Thoracic aorta (tissue), 2 donors: ENCODE measurements around the gene GAS6. TPM values are rescaled to one million over a fixed set of nuclear protein-coding genes. Genes with fewer than 3 reads are reported as not detected.

Source experiments
- ATAC-seq: fragments of 150-250 bp; one replicate; pipeline ENCODE4 v1.8.0; 2017; ENCODE audit warnings: low read depth; ENCODE audit not compliant: insufficient number of reproducible peaks, low FRiP score
- DNase-seq: peaks from one replicate; pipeline ENCODE4 v3.0.0-alpha.2; 2020; ENCODE audit warnings: low spot score
- H3K27ac ChIP-seq, 2 donors: fragments of 200-600 bp; sonication (generic); 1 replicate in 1 of 2; 2 replicates in 1 of 2; pipeline ENCODE4 v1.5.1; 2016; ENCODE audit warnings: mild to moderate bottlenecking in 2 of 2, moderate library complexity in 2 of 2
- H3K27me3 ChIP-seq: fragments of 200-600 bp; sonication (generic); replicated peaks from 2 replicates; pipeline ENCODE4 v1.6.0; 2016; ENCODE audit warnings: mild to moderate bottlenecking; ENCODE audit not compliant: insufficient read depth
- H3K36me3 ChIP-seq: fragments of 200-600 bp; sonication (generic); one replicate; pipeline ENCODE4 v1.5.1; 2016
- H3K4me1 ChIP-seq, 2 donors: fragments of 200-600 bp; sonication (generic); 1 replicate in 1 of 2; 2 replicates in 1 of 2; pipeline versions ENCODE4 v1.5.1 to v1.6.0; 2016; ENCODE audit warnings: low read depth in 2 of 2, mild to moderate bottlenecking in 1 of 2; ENCODE audit not compliant: control insufficient read depth in 1 of 2
- H3K4me3 ChIP-seq: fragments of 200-600 bp; sonication (generic); 2 replicates; pipeline ENCODE4 v1.5.1; 2016; ENCODE audit warnings: mild to moderate bottlenecking
- H3K9me3 ChIP-seq: fragments of 200-600 bp; sonication (generic); 2 replicates; pipeline ENCODE4 v1.5.1; 2016
- total RNA-seq, 2 donors: library from RNA; depleted of rRNA; stranded (reverse); fragments of >200 nt; gene quantifications; one replicate each; pipeline versions ENCODE4 v1.1.0 to v1.2.3, GENCODE V29; 2016
- TF ChIP-seq, protein P1 (sequence below): fragments of 200-600 bp; sonication (generic); IDR thresholded peaks from one replicate; pipeline ENCODE4 v1.5.1; 2019; ENCODE audit warnings: antibody characterized with exemption

The GAS6 gene
- total RNA-seq, 2 donors from 2014 or later: 854 to 1,319 TPM

DNA sequence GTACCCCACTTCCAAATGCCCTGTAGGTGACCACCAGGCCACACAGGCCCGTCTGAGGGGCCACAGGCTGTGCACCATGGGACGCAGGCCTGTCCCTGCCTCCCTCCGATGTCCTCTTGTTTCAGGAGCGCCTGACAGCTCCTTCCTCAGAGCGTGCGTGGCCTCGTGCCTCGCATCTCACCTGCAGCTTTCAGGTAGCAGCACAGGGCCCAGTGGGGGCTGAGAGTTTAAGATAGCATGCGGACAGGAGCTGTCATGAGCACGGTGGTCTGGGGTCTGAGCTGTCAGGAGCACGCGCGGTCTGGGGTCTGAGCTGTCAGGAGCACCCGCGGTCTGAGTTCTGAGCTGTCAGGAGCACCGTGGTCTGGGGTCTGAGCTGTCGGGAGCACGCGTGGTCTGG, 40.1 kb downstream of the GAS6 start:
- Histone ChIP-seq H3K27ac (no peak overlapping the region), H3K27me3 (no peaks in the 10 kb centered on the region), H3K4me3 (no peak overlapping the region), H3K9me3 (no peaks in the 10 kb centered on the region), H3K4me1 (peaks cover 11 to 39% of the 10 kb centered on the region in 2 donors), H3K36me3 (peaks cover 57% of the 10 kb centered on the region)
- ATAC-seq (no peak), DNase-seq (no peak)
- TF ChIP-seq, protein P1, sequence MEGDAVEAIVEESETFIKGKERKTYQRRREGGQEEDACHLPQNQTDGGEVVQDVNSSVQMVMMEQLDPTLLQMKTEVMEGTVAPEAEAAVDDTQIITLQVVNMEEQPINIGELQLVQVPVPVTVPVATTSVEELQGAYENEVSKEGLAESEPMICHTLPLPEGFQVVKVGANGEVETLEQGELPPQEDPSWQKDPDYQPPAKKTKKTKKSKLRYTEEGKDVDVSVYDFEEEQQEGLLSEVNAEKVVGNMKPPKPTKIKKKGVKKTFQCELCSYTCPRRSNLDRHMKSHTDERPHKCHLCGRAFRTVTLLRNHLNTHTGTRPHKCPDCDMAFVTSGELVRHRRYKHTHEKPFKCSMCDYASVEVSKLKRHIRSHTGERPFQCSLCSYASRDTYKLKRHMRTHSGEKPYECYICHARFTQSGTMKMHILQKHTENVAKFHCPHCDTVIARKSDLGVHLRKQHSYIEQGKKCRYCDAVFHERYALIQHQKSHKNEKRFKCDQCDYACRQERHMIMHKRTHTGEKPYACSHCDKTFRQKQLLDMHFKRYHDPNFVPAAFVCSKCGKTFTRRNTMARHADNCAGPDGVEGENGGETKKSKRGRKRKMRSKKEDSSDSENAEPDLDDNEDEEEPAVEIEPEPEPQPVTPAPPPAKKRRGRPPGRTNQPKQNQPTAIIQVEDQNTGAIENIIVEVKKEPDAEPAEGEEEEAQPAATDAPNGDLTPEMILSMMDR: no peak

DNA sequence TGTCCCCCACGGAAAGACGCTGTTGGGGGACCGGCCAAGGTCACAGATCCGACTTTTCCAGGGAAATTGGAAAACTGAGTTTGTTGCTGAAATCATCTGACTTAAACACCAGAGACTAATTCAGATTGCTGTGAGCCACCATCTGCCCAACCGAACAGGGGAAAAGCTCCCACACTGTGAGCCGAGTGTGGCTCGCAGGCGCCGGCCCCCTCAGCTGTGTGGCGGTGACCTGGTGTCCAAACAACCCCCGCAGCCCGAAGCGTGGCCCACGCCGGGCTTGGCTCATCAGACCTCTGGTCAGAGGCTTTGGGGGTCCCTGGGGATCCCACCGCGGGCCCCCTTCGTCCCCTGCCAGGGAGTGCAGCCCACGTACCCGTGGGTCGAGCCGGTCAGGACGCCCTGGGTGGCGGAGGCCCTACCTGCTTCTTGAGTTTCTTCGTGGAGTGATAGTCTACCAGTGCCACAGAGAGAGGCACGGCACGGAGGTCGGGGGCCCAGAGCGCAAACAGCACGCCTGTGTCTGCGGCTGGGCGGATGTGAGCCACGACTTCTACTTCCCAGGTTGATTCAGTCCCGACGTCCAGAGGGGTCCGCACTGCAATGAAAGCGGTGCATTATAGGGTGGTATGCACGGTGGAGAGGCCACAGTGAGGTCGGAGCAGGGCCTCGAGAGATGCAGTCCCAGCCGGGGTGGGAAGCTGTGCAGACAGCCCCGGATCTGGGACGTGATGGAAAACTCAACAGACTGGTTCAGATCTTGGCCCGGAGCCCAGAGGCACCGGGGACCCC, 40.7 kb downstream of the GAS6 start:
- ATAC-seq: no peak
- peaks cover 15 to 45% of the 10 kb centered on the region in 2 donors for H3K4me1 ChIP-seq
- H3K4me3 ChIP-seq: no peak overlapping the region
- no peak overlapping the region for H3K27ac ChIP-seq
- DNase-seq: no peak
- H3K36me3 ChIP-seq: peaks cover 52% of the 10 kb centered on the region
- TF ChIP-seq, protein P1: no peak
- no peaks in the 10 kb centered on the region for H3K9me3 ChIP-seq
- H3K27me3 ChIP-seq: no peaks in the 10 kb centered on the region

DNA sequence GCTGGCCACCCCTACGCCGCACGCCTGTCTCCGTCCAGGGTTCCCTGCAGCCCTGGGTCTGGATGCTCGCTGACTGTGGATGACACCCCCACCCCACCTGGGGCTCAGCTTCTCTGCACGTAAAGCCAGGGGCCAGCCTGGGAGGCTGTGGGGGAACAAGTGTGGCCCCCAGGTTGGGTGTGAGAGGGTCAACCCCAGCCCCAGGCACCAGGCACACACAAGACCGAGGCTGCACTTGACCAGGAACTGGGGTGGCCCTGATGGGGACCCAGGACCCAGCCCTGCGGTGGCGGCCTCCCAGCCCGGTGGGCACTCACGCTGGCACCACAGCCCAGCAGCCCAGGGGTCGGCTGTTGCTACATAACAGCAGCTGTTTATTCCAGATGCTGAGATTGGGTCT, 41.6 kb downstream of the GAS6 start:
- no peaks in the 10 kb centered on the region for H3K9me3 ChIP-seq
- no peak overlapping the region for H3K4me3 ChIP-seq
- no peak for DNase-seq
- H3K4me1 ChIP-seq: peaks cover 22 to 50% of the 10 kb centered on the region in 2 donors
- H3K27me3 ChIP-seq: no peaks in the 10 kb centered on the region
- H3K36me3 ChIP-seq: peaks cover 43% of the 10 kb centered on the region
- TF ChIP-seq, protein P1: no peak
- peak overlapping the region; percentile 68 to 92 for H3K27ac ChIP-seq
- ATAC-seq: no peak

DNA sequence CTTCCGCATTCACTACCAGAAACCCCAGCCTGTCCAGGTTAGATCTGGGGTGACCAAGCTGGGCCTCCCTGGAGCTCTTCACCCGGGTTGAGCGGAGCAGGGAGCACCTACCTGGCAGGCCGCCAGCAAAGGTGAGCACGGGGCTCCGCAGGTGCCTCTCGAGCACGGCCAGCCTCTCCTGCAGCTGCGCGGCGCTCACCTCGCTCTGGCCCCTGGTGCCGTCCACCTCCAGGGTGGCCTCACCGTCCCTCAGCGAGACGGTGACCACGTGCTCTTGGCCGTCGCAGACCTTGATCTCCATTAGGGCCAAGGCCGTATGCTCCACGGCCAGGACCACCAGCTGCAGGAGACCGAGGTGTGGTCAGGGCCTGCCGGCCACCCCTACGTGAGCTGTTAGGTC, 42.0 kb downstream of the GAS6 start:
- Histone ChIP-seq H3K27ac (peak overlapping the region; percentile 68 to 92), H3K4me3 (no peak overlapping the region), H3K4me1 (peaks cover 22 to 52% of the 10 kb centered on the region in 2 donors), H3K9me3 (no peaks in the 10 kb centered on the region), H3K36me3 (peaks cover 39% of the 10 kb centered on the region), H3K27me3 (no peaks in the 10 kb centered on the region)
- DNase-seq: no peak
- no peak for ATAC-seq
- TF ChIP-seq, protein P1: no peak

DNA sequence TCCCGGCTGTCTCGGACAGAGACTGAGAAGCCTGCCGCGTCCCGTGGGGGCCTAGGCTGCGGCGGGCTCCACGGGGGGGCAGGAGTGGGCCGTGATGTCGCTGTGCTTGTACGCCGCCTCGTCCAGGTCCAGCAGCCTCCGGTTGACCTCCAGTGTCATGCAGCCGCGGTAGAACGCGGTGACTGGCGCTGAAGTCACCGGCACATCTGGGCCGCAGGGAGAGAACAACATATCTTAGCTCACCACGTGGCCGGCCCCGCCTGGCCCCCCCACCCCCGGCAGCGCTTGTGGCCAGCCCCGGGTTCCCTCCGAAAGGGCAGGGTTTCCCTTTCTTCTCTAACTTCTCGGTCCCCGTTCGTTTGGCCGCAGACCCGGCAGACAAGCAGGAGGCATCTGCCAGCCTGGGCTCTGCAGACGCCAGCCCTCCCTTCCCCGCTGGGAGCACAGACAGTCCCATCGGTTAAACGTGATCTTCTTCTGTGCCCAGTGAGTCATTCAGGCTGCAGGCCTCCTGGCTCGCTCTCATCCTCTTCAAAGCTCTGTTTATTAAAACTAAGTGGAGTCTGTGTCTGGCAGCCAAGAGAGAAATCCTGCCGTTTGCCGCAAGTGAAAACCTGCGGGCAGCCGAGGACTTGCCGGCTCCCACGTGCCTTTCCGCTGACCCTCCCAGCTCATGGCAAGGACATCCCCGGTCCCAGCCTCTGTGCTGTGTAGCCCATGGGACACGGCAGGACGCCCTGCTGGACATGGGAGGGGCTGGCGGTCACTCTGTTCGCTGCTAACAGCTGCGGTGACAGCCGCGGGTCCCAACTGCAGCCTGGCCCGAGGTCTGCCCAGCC, 42.8 kb downstream of the GAS6 start:
- TF ChIP-seq, protein P1: no peak
- Histone ChIP-seq H3K4me3 (peak overlapping the region; percentile 51), H3K4me1 (peaks cover 28 to 56% of the 10 kb centered on the region in 2 donors), H3K36me3 (peaks cover 38% of the 10 kb centered on the region), H3K27ac (peak overlapping the region; percentile 68 to 92), H3K27me3 (no peaks in the 10 kb centered on the region), H3K9me3 (no peaks in the 10 kb centered on the region)
- ATAC-seq (peak; percentile 31), DNase-seq (no peak)
